Activated CD4-positive, alpha-beta memory T cell treated with anti-CD3 and anti-CD28 coated beads for 36 hours (primary cell): ENCODE data around the gene SMARCB1. TPM values are rescaled to one million over a fixed set of nuclear protein-coding genes. Genes with fewer than 3 reads are reported as not detected.

Experiments used
- total RNA-seq, 2 experiments: library from RNA; stranded (reverse); gene quantifications; one replicate each; pipeline ENCODE4 v1.2.3, GENCODE V29; 2021

Gene SMARCB1
- total RNA-seq, 2 experiments from 2014 or later: 71.3 to 72.5 TPM

Other genes with a start within 250 kb of the SMARCB1 start
- not detected for gene IGLL1, start 206.7 kb upstream of the SMARCB1 start, total RNA-seq
- gene DRICH1, start 154.6 kb upstream of the SMARCB1 start, total RNA-seq: under 1 TPM; 0.36 to 0.62 TPM
- gene RGL4, start 96.0 kb upstream of the SMARCB1 start, total RNA-seq: 1 to 10 TPM; 7.7 to 9.1 TPM
- 1 to 10 TPM; 1.2 to 1.3 TPM for gene ZNF70, start 35.9 kb upstream of the SMARCB1 start, total RNA-seq
- not detected for gene VPREB3, start 32.5 kb upstream of the SMARCB1 start, total RNA-seq
- under 1 TPM; 0.31 to 0.90 TPM for gene C22orf15, start 24.0 kb upstream of the SMARCB1 start, total RNA-seq
- 100 to 1,000 TPM; 144 to 157 TPM for gene CHCHD10, start 19.0 kb upstream of the SMARCB1 start, total RNA-seq
- 1 to 10 TPM in 1 of 2 experiments, under 1 TPM in 1; 0.70 to 1.0 TPM for gene MMP11, start 14.1 kb upstream of the SMARCB1 start, total RNA-seq
- 1 to 10 TPM; 8.1 to 9.7 TPM for gene DERL3, start 52.0 kb downstream of the SMARCB1 start, total RNA-seq
- 1 to 10 TPM; 6.8 to 8.9 TPM for gene SLC2A11, start 70.9 kb downstream of the SMARCB1 start, total RNA-seq
- 1,000 to 10,000 TPM; 1,215 to 1,240 TPM for gene MIF, start 107.4 kb downstream of the SMARCB1 start, total RNA-seq
- under 1 TPM in 1 of 2 experiments, not detected in 1; 0.33 TPM for gene GSTT2B, start 174.2 kb downstream of the SMARCB1 start, total RNA-seq
- 1 to 10 TPM; 1.4 to 2.0 TPM for gene DDTL, start 179.9 kb downstream of the SMARCB1 start, total RNA-seq
- 100 to 1,000 TPM; 105 to 108 TPM for gene DDT, start 187.5 kb downstream of the SMARCB1 start, total RNA-seq
- gene GSTT2, start 193.2 kb downstream of the SMARCB1 start, total RNA-seq: not detected
- gene GSTT4, start 218.5 kb downstream of the SMARCB1 start, total RNA-seq: not detected
- gene CABIN1, start 224.3 kb downstream of the SMARCB1 start, total RNA-seq: 10 to 100 TPM; 76.6 to 79.9 TPM